Chondrocyte (in vitro differentiated cells): ENCODE measurements around the gene LRRC72. TPM values are rescaled to one million over a fixed set of nuclear protein-coding genes. Genes with fewer than 3 reads are reported as not detected.

ENCODE experiments used
- DNase-seq: peaks from one replicate; pipeline ENCODE4 v3.0.0; 2021; ENCODE audit warnings: mixed read lengths, low spot score
- H3K27ac Mint-ChIP-seq: one replicate; pipeline ENCODE4 v1.8.0; 2021; ENCODE audit warnings: mild to moderate bottlenecking, moderate library complexity, mixed read lengths; ENCODE audit not compliant: unreplicated experiment
- H3K27me3 Mint-ChIP-seq: 2 replicates; pipeline ENCODE4 v1.8.0; 2021; ENCODE audit warnings: low read depth, mixed read lengths
- H3K36me3 Mint-ChIP-seq: 2 replicates; pipeline ENCODE4 v1.8.0; 2021; ENCODE audit warnings: low read depth, mixed read lengths
- H3K4me1 Mint-ChIP-seq: 2 replicates; pipeline ENCODE4 v1.8.0; 2021; ENCODE audit warnings: low read depth, mild to moderate bottlenecking, mixed read lengths
- H3K4me3 Mint-ChIP-seq: one replicate; pipeline ENCODE4 v1.8.0; 2021; ENCODE audit warnings: mild to moderate bottlenecking, moderate library complexity, mixed read lengths; ENCODE audit not compliant: unreplicated experiment
- H3K9me3 Mint-ChIP-seq: 2 replicates; pipeline ENCODE4 v1.8.0; 2021; ENCODE audit warnings: low read depth, mixed read lengths
- total RNA-seq: library from RNA; stranded (reverse); gene quantifications from 3 replicates; pipeline ENCODE4 v1.2.1, GENCODE V29; 2021
- TF ChIP-seq, protein P1 (sequence below): fragments of 200-600 bp; sonication (generic); IDR thresholded peaks from 2 replicates; pipeline ENCODE4 v1.5.0; 2021; ENCODE audit warnings: antibody characterized with exemption, mild to moderate bottlenecking, moderate library complexity

The LRRC72 gene
- total RNA-seq, 1 donor from 2014 or later = not detected

DNA sequence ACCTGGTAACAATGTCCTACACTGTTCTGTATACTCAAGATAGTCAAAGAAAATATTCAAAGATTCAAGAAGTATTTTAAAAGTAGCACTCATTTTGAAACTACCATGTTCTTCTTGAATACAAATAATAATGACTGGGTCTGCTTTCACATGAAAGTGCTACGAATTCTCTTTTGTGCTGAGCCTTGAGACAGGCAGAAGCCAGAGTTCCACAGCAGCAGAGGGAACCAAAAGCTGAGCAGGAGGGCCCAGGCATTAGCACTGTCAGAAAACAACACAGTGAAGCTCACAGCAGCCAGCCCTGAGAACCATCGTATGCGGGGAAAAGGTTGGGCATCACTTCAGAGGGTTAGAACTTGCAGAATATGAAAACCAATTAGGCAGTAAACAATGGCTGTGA is 80.1 kb downstream of the LRRC72 start:
- Mint-ChIP-seq H3K27ac (no peak overlapping the region), H3K36me3 (peaks cover 27% of the 10 kb centered on the region), H3K9me3 (no peaks in the 10 kb centered on the region)

DNA sequence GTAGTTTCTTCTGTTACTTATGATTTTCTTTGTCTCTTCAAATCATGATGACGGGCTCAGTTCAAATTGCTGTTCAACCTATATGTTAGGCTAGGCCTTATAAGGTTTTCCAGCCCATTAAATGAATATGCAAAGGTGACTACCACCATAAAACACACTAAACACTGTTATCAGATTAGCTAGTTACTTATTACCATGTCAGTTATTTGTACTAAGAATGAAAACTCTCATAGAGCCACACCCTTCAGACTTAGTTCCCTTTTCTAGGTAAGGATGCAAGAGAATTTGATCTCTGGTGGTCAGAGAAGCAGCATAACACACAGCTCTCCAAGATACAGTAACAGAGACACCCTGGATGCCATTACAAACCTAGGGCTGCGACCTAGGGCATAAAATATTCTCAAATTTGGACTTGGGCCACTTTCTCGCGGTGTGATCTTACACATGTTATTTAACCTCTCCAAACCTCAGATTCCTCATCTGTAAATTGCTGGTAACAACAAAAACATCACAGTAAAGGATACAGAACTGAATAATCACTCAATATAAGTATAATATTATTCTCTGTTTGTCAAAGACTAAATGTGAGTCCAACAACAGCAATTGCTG is 83.3 kb downstream of the LRRC72 start:
- H3K27ac Mint-ChIP-seq = no peak overlapping the region
- no peaks in the 10 kb centered on the region for H3K9me3 Mint-ChIP-seq
- peaks cover 5% of the 10 kb centered on the region for H3K4me1 Mint-ChIP-seq
- TF ChIP-seq, protein P1, sequence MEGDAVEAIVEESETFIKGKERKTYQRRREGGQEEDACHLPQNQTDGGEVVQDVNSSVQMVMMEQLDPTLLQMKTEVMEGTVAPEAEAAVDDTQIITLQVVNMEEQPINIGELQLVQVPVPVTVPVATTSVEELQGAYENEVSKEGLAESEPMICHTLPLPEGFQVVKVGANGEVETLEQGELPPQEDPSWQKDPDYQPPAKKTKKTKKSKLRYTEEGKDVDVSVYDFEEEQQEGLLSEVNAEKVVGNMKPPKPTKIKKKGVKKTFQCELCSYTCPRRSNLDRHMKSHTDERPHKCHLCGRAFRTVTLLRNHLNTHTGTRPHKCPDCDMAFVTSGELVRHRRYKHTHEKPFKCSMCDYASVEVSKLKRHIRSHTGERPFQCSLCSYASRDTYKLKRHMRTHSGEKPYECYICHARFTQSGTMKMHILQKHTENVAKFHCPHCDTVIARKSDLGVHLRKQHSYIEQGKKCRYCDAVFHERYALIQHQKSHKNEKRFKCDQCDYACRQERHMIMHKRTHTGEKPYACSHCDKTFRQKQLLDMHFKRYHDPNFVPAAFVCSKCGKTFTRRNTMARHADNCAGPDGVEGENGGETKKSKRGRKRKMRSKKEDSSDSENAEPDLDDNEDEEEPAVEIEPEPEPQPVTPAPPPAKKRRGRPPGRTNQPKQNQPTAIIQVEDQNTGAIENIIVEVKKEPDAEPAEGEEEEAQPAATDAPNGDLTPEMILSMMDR = no peak
- peaks cover 21% of the 10 kb centered on the region for H3K36me3 Mint-ChIP-seq
- no peaks in the 10 kb centered on the region for H3K27me3 Mint-ChIP-seq
- no peak overlapping the region for H3K4me3 Mint-ChIP-seq
- DNase-seq = no peak

More for the DNA sequence above, 80.1 kb downstream of the LRRC72 start:
- no peaks in the 10 kb centered on the region for H3K27me3 Mint-ChIP-seq
- no peak overlapping the region for H3K4me3 Mint-ChIP-seq
- H3K4me1 Mint-ChIP-seq = peaks cover 5% of the 10 kb centered on the region
- DNase-seq = no peak
- TF ChIP-seq, protein P1 = no peak

DNA sequence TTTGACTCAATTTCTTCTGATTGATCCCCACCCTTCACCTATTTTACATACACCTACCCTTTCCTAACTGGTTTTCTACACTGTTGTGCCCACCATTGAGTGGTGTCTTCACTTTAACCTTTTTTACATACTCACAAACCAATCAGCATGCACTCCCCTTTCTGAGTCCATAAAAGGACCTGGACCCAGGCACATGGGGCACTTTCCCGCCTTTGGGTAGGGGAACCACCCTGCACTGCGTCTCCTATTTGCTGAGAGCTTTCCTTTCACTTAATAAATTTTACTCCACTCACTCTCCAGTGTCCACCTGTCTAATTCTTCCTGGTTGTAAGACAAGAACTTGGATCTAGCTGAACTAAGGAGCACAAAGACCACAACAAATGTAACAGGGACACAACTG is 85.1 kb downstream of the LRRC72 start:
- H3K9me3 Mint-ChIP-seq = no peaks in the 10 kb centered on the region
- peaks cover 26% of the 10 kb centered on the region for H3K36me3 Mint-ChIP-seq
- no peak for DNase-seq
- no peaks in the 10 kb centered on the region for H3K27me3 Mint-ChIP-seq
- TF ChIP-seq, protein P1 = no peak
- no peak overlapping the region for H3K4me3 Mint-ChIP-seq
- peaks cover 5% of the 10 kb centered on the region for H3K4me1 Mint-ChIP-seq
- H3K27ac Mint-ChIP-seq = no peak overlapping the region

DNA sequence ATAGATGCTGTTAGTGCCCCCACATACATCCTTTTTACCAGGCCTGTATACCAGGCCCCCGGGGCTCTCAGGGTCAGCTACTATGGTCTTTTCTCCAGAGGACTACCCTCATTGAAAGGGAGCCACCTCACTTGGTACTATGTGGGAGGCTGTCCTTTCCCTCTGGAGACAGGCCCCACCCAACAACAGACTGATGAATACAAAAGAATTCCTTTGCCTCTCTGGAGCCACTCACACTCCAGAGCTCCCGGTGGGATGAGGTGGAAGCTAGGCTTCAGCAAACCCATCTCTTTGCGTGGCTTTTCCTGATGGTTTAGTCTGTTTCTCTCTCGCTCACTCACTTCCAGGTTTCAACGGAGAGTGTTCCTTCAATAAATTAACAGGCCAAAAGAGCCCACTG is 88.6 kb downstream of the LRRC72 start:
- TF ChIP-seq, protein P1 = no peak
- Mint-ChIP-seq H3K27me3 (no peaks in the 10 kb centered on the region), H3K4me3 (no peak overlapping the region), H3K27ac (no peak overlapping the region), H3K36me3 (peaks cover 31% of the 10 kb centered on the region), H3K9me3 (peaks cover 6% of the 10 kb centered on the region), H3K4me1 (peaks cover 7% of the 10 kb centered on the region)
- DNase-seq = no peak

DNA sequence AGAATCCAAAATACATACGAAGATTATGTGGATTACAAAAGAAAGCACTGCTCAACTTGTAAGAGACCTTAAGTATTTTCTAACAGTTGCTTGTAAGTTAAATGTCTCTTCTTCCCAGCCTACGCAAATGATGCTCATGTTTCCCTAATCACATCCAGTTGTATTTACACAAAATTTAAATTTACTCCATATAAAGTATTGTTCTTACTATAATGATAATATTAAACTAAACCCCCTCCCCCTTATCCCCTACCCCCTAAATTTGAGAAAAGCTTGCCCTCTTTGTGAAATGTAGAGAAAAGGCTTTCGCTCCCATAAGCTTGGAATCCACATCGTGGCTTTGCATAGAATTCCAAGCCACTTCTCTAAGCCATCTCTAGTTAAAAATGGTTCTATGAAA is 89.5 kb downstream of the LRRC72 start:
- Mint-ChIP-seq H3K27me3 (no peaks in the 10 kb centered on the region), H3K4me1 (peaks cover 7% of the 10 kb centered on the region), H3K4me3 (no peak overlapping the region), H3K9me3 (peaks cover 6% of the 10 kb centered on the region), H3K27ac (no peak overlapping the region), H3K36me3 (peaks cover 33% of the 10 kb centered on the region)
- no peak for DNase-seq
- TF ChIP-seq, protein P1 = no peak
